ENCODE measurements around the gene SETD4. TPM values are rescaled to one million over a fixed set of nuclear protein-coding genes. Genes with fewer than 3 reads are reported as not detected.

Gene SETD4
- total and polyA plus RNA-seq, 4 donors: 2.9 to 12.0 (median 6.8) TPM

DNA sequence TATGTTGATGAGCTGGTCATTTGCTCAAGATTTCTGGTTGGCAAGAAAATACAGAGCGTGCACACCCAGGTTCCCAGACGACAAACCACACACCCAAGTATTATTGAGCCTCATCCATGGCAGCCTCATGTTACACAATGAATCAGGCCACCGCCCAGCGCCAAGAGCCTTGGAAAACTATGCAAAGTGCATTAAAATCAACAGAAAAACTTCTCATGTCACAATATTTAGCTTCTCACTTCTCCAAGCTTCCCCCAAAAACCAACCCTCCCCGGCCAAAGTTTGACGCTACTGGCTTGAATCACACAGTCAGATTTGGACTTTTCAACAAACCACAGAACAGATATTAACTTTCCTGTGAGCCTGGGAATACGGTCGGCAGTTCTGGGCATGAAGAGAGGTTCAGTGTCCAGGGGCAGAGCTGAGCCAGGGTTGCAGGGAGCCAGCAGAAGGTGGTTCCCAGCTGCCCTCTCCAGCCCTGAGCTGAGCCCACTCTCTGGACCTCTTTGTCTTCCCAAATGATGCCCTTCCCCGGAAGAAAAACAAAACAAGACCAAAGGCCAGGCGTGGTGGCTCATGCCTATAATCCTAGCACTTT, 71.1 kb downstream of the SETD4 start:
- TF ChIP-seq FOXA1 (IDR thresholded peaks at IDR 0.05): no peak
- no peak for TF ChIP-seq NR2F2 (IDR thresholded peaks at IDR 0.05)
- no peak for TF ChIP-seq CTCF (IDR thresholded peaks at IDR 0.05; ENCODE audit: low read depth, low read length, missing input control)
- no peak for TF ChIP-seq ATF3 (IDR thresholded peaks at IDR 0.05)
- TF ChIP-seq EGR1 (IDR thresholded peaks at IDR 0.05; ENCODE audit: low read depth in 2 of 2): no peak
- no peak for TF ChIP-seq TAF1 (conservative IDR thresholded peaks at IDR 0.05)
- TF ChIP-seq FOXA2 (IDR thresholded peaks at IDR 0.05): no peak
- no peak for TF ChIP-seq SP1 (IDR thresholded peaks at IDR 0.05)
- TF ChIP-seq RAD21 (IDR thresholded peaks at IDR 0.05): no peak
- TF ChIP-seq MAX (IDR thresholded peaks at IDR 0.05): no peak
- no peak for TF ChIP-seq RXRA (IDR thresholded peaks at IDR 0.05)
- TF ChIP-seq, protein P1, sequence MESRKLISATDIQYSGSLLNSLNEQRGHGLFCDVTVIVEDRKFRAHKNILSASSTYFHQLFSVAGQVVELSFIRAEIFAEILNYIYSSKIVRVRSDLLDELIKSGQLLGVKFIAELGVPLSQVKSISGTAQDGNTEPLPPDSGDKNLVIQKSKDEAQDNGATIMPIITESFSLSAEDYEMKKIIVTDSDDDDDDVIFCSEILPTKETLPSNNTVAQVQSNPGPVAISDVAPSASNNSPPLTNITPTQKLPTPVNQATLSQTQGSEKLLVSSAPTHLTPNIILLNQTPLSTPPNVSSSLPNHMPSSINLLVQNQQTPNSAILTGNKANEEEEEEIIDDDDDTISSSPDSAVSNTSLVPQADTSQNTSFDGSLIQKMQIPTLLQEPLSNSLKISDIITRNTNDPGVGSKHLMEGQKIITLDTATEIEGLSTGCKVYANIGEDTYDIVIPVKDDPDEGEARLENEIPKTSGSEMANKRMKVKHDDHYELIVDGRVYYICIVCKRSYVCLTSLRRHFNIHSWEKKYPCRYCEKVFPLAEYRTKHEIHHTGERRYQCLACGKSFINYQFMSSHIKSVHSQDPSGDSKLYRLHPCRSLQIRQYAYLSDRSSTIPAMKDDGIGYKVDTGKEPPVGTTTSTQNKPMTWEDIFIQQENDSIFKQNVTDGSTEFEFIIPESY (IDR thresholded peaks at IDR 0.05): no peak

GRCh38 chr21:35988416-35989137, 71.7 kb downstream of the SETD4 start:
- Histone ChIP-seq H3K4me1 (ENCODE audit: control insufficient read depth in 4 of 4, insufficient read depth in 4 of 4, low read length in 3 of 4) (peaks cover 0 to 3% (median 0%) of the 10 kb centered on the region in 4 donors), H3K9me3 (ENCODE audit: control insufficient read depth in 4 of 4, low read length in 3 of 4) (peaks cover 0 to under 1% (median 0%) of the 10 kb centered on the region in 4 donors), H3K36me3 (ENCODE audit: control insufficient read depth in 4 of 4, insufficient read depth in 3 of 4, low read depth in 1 of 4, low read length in 3 of 4) (no peaks in the 10 kb centered on the region), H3K27ac (ENCODE audit: low read depth in 1 of 2, low read length in 2 of 2) (no peak overlapping the region), H3K4me3 (ENCODE audit: low read depth in 1 of 3, low read length in 3 of 3) (no peak overlapping the region), H3K9ac (ENCODE audit: low read depth in 1 of 2, low read length in 2 of 2) (no peak overlapping the region), H3K27me3 (ENCODE audit: control insufficient read depth in 4 of 4, insufficient read depth in 4 of 4, low read length in 3 of 4) (no peaks in the 10 kb centered on the region)
- no peak for DNase-seq (ENCODE audit: low spot score)
- WGBS: 48% methylated on average over 6 of the region's 6 CpGs
- TF ChIP-seq HNF4A (conservative IDR thresholded peaks at IDR 0.05) (no peak), NR2F2 (IDR thresholded peaks at IDR 0.05) (no peak), HNF4G (IDR thresholded peaks at IDR 0.05) (no peak), REST (IDR thresholded peaks at IDR 0.05) (no peak), RAD21 (IDR thresholded peaks at IDR 0.05) (no peak), EGR1 (IDR thresholded peaks at IDR 0.05; ENCODE audit: low read depth in 2 of 2) (no peak), FOXA2 (IDR thresholded peaks at IDR 0.05) (no peak), RXRA (IDR thresholded peaks at IDR 0.05) (no peak), JUND (IDR thresholded peaks at IDR 0.05) (no peak), GABPA (IDR thresholded peaks at IDR 0.05 in 1 of 2, conservative IDR thresholded peaks at IDR 0.05 in 1 of 2) (no peak), CTCF (IDR thresholded peaks at IDR 0.05; ENCODE audit: low read depth, low read length, missing input control) (no peak), FOXA1 (IDR thresholded peaks at IDR 0.05) (no peak), MAX (IDR thresholded peaks at IDR 0.05) (no peak)
- TF ChIP-seq, protein P1 (IDR thresholded peaks at IDR 0.05): no peak

More for the DNA sequence above, 71.1 kb downstream of the SETD4 start:
- no peaks in the 10 kb centered on the region for H3K27me3 ChIP-seq (ENCODE audit: control insufficient read depth in 4 of 4, insufficient read depth in 4 of 4, low read length in 3 of 4)
- H3K9me3 ChIP-seq (ENCODE audit: control insufficient read depth in 4 of 4, low read length in 3 of 4): no peaks in the 10 kb centered on the region
- no peak overlapping the region for H3K27ac ChIP-seq (ENCODE audit: low read depth in 1 of 2, low read length in 2 of 2)
- H3K9ac ChIP-seq (ENCODE audit: low read depth in 1 of 2, low read length in 2 of 2): no peak overlapping the region
- H3K4me3 ChIP-seq (ENCODE audit: low read depth in 1 of 3, low read length in 3 of 3): no peak overlapping the region
- no peaks in the 10 kb centered on the region for H3K36me3 ChIP-seq (ENCODE audit: control insufficient read depth in 4 of 4, insufficient read depth in 3 of 4, low read depth in 1 of 4, low read length in 3 of 4)
- no peak for DNase-seq (ENCODE audit: low spot score)
- H3K4me1 ChIP-seq (ENCODE audit: control insufficient read depth in 4 of 4, insufficient read depth in 4 of 4, low read length in 3 of 4): peaks cover 0 to 3% (median 0%) of the 10 kb centered on the region in 4 donors
- WGBS: 69% methylated on average over 10 of the region's 10 CpGs

Measured in liver (tissue), 9 donors.